ENCODE data around the gene TPK1.
"Not testable (repeated sequence)": the region's sequence is repeated elsewhere in the genome, so short reads cannot be mapped to it uniquely, and the experiment has no call there.

TPK1 gene

DNA sequence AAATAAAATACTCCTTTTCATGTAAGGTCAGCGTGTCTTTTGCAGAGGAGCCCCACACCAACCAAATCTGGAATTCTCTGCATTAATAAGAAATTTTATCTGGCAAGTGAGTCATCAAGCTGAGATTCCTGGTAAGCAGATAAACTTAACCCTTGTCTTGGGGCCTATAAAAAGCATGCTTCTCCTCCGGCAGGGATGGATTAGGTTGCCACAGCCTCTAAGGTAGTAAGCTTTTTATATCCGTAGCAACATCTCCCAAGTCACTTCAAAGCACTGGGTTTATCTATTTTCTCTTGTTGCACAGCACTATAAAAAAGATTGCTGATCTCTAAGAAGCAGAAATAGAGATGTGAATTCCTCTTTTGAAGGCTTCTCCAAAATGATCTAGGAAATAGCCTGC lies 229.6 kb downstream of the TPK1 start:
- no peak for DNase-seq

DNA sequence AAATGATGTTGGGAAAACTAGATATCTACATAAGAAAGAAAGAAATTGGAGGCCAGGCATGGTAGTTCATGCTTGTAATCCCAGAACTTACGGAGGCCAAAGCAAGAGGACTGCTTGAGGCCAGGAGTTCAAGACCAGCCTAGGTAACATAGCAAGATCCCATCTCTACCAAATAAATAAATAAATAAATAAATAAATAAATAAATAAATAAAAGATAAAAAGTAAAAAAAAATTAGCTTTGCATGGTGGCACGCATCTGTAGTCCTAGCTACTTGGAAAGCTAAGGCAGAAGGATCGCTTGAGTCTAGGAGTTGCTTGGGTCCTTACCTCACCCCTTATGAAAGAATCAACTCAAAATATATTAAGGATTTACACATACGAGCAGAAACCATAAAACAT lies 238.9 kb downstream of the TPK1 start:
- DNase-seq: no peak

DNA sequence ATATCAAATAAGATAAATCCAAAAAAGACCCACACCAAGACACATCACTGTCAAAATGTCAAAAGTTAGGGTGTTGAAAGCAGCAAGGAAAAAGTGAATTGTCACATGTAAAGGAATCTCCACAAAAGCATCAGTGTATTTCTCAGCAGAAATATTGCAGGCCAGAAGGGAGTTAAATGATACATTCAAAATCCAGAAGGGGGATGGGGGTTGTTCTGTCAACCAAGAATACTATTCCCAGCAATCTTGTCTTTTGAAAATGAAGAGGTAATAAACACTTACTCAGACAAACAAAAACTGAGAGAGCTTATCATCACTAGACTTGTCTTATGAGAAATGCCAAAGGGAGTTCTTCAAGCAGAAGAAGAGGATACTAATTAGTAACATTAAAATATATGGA lies 241.3 kb downstream of the TPK1 start:
- no peak for DNase-seq

DNA sequence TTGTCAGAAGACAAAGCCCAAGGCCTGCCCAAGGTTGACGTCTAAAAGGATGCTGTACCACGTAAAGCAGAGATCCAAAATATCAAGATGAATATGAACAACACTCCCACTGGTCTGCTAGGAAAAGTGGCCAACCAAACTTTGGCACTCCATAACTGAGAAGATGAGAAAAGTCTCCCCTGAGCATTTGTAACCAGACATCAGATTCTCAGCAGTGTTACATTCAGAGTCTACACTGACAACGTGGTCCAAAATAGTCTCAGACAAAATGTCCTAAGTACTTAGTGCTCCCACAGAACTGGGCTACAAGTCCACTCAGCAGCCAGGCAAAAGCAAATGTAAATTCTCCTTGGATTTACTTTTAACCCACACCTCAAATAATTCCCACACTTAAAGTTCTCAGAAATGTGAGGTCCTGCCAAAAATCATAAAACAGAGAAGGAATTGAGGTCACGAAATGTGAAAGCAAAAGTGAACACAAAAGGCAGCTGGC lies 247.2 kb downstream of the TPK1 start:
- no peak for DNase-seq

DNA sequence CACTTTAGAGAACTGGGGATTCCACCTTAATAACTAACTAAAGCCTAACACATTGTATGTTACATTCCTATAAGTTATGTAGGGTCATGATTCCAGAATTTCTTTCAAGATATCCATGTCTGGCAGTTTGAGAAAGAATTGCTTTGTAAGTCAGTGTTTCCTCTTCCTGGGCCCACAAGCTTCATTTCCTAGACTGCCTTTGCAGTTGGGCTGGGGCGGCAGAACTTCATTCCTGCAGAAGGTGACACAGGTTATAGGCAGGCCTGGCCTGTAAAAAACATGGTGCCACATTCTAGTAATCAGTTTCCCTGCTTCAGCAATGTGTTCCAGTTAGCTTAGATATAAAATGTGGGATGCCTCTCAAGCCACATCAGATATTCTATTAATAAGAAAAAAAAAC lies 248.2 kb downstream of the TPK1 start:
- no peak for DNase-seq

DNA sequence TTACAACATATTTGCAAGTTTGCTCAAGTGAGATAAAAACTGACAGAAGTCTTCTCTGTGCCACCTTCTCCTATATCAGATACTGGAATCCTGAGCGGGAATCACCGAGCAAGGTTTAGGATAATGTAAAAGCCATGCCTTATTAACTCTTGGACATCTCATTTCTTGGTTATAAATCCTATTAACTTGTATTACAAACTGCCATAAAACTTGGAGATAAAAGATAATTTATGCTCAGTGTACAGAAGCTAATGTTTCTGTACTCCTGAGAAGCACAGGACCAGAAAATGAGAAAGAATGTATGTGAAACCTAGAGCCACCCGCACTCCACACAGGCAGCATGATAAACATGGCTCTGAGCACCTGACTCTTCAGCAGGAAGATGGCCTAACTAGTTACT lies 251.1 kb downstream of the TPK1 start:
- no peak for DNase-seq

DNA sequence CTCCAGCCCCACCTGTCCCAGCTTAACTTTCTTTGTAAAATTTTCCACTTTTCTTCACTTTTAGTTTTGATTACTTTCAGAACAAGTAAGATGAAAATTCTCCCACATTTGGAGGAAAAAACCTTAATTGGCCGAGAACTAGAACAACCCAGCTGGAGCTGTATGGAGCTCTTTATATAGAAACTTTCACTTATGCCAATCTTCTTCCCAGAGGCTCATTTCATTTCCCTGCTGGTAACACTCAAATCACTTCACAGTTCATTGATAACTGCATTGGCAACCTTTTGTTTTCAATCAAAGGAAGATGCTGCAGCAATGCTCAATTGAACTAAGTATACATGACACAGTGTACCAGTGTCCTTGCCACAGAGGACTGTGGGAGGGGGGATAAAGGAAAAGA lies 256.2 kb downstream of the TPK1 start:
- no peak for DNase-seq

DNA sequence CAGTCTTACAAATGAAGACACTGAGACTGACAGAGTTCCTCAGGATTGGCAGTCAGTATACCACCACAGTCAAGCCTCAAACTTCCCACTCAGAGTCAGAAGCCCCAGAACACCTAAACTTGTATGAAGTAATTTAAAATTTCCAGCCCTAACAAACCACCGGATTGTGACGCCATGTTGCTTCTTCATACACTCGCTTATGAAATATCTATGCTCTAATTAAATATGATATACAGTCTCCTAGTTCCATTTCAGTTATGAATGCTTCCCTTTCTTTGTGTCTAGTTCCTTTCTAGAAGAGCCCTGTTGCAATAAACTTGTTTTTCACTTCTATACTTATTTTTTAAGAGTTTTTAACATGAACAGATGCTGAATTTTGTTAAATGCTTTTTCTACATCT lies 260.4 kb downstream of the TPK1 start:
- no peak for DNase-seq

DNA sequence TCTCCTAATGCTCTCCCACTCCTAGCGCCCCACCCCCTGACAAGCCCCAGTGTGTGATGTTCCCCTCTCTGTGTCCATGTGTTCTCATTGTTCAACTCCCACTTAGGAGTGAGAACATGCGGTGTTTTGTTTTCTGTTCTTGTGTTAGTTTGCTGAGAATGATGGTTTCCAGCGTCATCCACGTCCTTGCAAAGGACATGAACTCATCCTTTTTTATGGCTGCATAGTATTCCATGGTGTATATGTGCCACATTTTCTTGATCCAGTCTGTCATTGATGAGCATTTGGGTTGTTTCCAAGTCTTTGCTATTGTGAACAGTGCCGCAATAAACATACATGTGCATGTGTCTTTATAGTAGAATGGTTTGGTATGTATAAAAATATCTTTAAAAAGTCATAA lies 261.1 kb downstream of the TPK1 start:
- DNase-seq: not testable (repeated sequence)

DNA sequence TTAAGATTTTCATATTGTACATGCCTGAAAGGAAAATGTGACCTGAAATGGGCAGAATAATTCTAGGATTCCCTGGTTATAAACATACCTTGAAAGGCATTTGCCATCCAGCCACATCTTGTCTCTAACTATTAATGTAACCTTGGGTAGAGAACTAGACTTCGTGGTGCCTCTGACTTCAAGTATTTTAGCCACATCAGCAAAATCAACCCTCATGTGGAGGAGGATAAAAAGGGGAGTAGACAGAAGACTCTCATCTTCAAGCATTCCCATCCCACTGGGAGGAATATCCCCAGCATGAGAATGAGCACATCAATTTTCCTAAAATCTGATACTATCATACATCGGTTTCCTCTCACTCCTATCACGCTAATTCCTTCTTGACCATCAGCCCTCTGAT lies 267.6 kb downstream of the TPK1 start:
- no peak for DNase-seq

DNA sequence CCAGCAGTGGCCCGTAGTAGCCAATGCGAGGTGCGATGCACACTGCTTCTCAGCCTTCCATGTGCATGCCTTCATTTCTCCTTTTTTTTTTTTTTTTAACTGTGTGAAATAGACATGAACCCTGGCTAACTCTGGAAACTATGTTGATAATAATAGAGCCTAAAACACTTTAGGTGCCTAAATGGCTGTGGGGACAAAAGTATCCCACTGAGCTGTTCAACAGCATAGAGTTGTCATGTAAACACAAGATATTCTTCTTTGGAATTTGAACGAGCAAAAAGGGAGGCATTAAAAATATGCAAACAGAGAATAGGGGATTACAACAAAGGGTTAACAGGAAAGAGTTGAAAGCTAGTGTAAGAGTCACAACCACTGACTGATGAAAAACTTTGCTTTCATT lies 270.3 kb downstream of the TPK1 start:
- DNase-seq: no peak

DNA sequence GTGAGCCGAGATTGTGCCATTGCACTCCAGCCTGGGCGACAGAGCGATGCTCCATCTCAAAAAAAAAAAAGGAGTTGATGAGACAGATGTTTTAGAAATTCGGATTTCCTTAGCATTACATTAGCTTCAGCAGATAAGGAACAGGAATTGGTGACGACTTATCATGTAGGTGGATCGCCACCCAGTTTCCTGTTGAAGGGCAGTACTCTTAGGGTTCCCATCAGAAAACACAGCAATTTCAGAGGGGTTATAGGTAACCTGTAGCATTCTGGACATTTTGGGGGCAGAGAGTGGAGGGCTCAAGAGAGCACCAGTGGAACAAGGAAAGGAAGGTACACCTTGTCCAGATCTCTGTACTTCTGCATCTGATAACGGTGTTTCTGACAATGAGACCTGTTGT lies 286.0 kb downstream of the TPK1 start:
- no peak for DNase-seq

DNA sequence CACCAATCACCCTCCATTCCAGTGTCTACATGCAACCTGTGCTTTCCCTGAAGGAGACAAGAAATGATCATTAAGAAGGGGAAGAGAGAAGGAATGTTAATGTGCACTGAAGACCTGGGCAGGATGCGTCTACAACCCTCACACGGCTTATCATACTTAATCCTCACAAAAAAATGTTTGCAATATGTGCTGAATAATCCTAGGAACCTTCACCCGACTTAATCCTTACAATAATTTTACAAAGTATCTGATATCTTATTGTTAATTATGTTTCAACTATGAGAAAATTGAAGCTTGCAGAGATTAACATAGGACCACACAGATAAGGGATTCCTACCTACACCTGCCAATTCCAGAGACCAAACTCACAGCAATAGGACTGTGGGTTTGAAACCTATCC lies 287.3 kb downstream of the TPK1 start:
- no peak for DNase-seq

DNA sequence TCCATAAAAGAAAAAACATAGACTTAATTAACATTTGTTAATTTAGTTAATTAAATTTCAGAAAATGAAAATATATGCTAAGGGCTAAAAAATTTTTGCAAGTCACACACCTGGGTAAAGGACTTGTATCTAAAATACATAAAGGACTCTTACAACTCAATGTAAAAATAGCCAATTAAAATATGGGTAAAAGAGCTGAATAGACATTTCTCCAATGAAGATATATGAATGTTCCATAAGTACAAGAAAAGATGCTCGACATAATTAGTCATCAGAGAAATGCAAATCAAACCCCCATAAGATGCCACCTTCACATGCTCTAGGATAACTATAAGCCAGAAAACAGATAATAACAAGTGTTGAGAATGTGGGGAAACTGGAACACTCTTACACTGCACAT lies 288.0 kb downstream of the TPK1 start:
- no peak for DNase-seq

DNA sequence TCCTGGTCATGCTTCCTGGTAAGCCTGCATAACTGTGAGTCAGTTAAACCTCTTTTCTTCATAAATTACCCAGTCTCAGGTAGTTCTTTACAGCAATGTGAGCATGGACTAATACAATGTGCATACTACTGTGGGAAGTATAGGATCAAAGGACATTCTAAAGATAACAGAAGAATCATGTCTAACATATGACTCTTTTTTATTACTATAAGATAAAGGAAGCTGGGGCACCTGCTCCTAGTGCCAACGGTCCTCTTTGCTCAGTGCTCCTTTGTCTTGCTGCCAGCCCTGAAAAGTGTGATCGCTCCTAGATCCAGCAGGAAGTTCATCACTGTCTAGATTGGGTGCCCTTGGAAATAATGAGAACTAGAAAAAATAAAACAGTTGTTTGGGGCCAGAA lies 289.1 kb downstream of the TPK1 start:
- no peak for DNase-seq

DNA sequence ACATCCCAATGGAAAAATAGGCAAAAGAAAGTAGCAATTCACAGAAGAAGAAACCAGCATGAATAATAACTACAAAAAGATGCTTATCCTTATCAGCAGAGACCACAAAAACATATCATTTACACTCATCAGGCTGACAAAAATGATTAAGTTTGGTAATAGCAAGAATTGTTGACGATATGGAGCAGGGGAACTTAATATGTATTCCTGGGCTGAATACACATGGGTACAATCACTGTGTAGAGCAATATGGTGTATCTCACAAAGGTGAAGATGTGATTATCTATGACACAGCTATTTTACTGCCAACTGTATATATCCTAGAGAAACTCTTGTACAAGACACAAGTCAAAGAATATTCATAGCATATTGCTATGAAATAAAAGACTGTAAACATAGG lies 290.5 kb downstream of the TPK1 start:
- no peak for DNase-seq

DNA sequence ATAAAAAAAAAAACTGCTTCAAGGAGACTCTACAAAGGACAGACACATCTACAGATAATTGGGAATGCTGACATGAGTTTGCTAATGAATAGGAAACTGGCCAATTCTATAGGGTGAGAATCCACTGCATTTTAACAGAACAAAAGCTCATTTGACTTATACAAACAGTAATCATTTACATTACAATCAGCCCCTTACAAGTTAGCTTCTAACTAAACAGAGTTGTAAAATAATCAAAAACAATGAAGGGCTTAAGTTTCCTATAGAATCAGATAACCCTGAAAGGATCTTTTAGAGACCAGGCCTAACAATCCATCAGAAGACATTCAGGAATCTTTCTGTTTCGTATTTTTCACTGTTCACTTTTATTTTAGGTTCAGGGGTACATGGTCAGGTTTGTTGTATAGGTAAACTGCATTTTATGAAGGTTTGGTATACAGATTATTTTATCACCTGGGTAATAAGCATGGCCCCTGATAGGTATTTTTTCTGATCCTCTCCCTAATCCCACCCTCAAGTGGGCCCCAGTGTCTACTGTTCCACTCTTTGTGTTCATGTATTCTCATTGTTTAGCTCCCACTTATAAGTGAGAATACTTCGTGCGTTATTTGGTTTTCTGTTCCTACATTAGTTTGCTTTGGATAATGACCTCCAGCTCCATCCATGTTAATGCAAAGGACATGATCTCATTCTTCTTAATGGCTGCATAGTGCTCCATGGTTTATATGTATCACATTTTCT lies 301.0 kb downstream of the TPK1 start:
- DNase-seq: no peak

DNA sequence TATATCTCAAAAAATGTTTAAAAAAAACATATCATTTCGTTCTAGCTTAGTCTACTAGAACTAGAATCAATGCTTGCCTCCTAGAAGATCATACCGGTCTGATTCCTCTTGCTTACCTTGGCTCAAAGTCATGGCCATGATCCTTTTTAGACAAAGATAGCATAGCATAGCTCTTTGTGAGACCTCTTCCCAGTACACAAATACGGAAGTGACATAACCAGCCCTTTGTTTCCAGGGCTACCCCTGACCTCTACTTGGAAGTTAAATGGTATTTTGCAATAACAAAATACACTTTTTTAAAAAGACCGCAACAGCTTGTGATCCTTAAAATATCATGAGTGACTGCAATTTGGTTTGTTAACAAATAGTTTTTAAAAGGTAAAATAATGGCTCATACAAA lies 301.7 kb downstream of the TPK1 start:
- DNase-seq: no peak

DNA sequence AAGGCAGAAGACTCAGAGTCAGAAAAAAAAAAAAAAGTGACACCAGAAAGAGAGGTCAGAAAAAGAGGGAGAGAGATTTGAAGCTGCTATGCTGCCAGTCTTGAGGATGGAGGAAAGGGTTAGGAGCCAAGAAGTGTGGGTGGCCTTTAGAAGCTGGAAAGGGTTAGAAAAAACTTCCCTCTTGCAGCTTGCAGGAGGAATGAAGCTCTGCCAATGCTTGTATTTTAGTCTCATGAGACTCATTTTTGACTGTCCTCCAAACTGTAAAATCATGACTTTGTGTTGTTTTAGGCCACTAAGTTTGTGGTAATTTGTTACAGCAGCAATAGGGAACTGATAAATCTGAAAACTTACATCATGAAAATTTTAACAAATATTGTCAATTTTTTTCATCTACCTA lies 304.7 kb downstream of the TPK1 start:
- DNase-seq: no peak

DNA sequence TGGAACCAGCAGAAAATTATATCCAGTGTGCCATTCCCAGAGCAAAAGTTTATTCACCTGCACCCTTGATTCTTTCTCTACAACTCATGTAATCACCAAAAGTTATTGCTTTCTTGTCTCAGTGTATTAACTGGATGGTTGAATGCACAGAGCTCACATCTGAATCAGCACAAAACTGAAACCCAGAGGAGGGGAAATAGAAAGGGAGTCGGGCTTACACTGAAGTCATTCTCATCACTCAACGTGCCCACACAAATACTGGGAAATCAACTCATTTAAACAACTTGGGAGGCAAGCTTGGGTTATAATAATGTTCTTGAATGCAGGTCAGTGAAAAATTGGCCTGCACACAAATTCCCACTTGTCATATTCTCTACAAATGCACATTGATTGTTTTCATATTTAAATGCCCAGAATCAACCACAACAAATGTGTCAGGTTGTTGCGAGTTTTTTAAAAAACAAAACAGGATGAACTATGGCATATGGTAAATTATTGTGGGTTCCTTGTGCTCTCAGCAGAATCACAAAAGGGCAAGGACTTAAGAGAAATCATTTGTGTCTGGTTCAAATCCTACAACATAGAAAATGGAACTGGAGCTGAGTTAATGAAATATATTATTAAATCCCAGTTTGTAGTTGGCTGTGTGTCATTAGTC lies 306.5 kb downstream of the TPK1 start:
- DNase-seq: no peak

DNA sequence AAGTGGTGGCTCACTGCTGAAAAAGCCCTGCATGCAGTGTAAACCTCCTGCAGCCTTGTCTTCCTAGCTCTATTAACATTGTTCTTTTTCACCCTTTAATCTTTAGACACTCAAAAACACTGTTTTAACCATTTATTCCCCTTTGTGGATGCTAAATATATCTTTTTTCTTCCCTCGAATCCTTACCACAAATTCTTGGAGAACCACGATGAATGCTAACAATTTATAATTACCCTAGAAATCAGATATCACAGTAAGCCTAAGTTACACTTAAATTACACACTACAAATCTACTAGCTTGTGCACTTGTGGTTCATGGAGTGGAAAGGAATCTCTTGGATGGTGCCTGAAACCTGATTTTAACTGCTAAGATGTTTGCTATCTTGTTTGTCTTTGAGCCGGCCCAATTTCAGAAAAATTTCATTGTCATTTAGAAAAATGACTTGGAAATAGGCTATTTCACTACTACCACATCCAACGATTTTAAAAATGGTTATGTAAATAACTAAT lies 307.3 kb downstream of the TPK1 start:
- DNase-seq: no peak

DNA sequence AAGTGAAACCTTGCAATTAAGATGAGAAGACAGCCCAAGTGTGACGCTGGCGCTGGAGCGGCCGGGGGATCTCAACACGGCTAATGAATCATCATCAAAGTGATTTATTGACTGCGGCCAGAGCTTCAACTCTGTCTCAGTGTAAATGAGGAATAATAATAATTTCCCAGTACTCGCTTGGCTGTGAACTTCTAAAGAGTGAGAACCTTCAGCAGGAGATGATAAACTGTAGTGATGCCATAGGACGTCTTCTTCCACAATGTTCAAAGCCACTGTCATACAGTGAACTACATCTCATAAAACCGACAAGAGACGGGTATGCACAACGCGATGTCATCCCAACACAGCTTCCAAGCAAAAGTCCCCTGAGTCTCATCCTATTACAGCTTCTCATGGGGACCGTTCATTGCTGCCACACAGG lies 308.8 kb downstream of the TPK1 start:
- no peak for DNase-seq

DNA sequence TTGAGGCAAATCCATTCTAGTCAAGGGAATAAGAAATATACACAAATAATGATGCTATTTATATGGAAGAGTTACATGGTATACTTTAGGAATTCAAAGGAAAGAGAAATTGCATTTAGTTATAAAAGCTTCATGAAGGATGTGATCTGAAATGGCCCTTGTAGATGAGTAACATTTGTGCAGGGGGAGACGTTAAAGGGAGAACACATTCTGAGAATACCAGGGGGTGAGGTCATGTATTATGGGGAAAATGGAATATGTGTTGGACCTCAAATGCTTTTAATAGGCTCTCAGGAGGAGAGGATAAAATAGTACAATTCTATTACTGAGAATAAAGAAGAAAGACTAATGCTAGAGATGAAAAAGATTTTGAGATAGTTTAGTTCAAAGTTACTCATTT lies 309.9 kb downstream of the TPK1 start:
- DNase-seq: no peak

DNA sequence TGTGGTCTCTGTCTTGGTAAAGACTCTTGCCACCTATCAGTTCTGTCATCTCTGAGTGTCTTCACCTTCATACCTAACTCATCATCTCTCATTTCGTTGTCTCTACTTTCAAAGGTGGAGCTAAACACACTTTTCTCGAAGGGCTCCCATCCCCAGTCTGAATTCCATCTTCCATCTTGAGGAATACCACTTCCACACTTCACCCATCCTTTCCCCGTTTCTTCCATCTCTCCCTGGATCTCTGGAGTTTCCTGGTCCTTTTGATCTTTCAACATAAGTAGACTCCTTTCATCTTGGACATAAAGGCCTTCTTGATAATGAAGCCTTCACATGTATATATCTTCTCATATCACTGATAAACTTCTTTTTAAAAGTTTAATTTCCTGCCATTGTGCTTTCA lies 311.6 kb downstream of the TPK1 start:
- DNase-seq: no peak

DNA sequence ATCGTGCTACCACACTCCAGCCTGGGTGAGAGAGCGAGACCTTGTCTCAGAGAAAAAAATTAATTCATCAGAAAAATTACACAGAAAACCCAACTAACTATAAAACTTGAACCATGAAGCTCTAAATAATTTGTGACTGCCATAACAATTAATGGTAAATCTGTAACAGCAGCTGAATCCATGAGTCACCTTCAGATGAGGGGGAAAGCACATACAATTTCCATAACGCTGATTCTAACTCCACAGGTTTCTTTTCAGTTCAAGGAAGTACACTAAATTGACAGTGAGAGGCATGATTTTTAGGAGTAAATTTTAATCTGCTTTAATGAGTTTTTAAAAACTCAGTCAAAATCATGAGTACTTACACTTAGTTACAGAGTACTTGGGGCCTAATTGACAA lies 312.2 kb downstream of the TPK1 start:
- DNase-seq: no peak
